GM19395 (cell line): ENCODE measurements around the gene CCNJL.
"Not testable (repeated sequence)": the region's sequence is repeated elsewhere in the genome, so short reads cannot be mapped to it uniquely, and the experiment has no call there.

Experiments
- ATAC-seq: cut with Tn5 transposase; IDR thresholded peaks from one replicate; pipeline ENCODE4 v1.9.1; 2021; ENCODE audit warnings: mild to moderate bottlenecking, moderate library complexity; ENCODE audit not compliant: unreplicated experiment

The CCNJL gene, protein sequence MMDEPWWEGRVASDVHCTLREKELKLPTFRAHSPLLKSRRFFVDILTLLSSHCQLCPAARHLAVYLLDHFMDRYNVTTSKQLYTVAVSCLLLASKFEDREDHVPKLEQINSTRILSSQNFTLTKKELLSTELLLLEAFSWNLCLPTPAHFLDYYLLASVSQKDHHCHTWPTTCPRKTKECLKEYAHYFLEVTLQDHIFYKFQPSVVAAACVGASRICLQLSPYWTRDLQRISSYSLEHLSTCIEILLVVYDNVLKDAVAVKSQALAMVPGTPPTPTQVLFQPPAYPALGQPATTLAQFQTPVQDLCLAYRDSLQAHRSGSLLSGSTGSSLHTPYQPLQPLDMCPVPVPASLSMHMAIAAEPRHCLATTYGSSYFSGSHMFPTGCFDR

GRCh38 chr5:160312134-160312959 lies at the start of gene CCNJL:
CCNJL (minus strand) TSS chr5:160312564; CDS start chr5:160311923, 641 bp downstream.
- peak; percentile 71 for ATAC-seq

DNA sequence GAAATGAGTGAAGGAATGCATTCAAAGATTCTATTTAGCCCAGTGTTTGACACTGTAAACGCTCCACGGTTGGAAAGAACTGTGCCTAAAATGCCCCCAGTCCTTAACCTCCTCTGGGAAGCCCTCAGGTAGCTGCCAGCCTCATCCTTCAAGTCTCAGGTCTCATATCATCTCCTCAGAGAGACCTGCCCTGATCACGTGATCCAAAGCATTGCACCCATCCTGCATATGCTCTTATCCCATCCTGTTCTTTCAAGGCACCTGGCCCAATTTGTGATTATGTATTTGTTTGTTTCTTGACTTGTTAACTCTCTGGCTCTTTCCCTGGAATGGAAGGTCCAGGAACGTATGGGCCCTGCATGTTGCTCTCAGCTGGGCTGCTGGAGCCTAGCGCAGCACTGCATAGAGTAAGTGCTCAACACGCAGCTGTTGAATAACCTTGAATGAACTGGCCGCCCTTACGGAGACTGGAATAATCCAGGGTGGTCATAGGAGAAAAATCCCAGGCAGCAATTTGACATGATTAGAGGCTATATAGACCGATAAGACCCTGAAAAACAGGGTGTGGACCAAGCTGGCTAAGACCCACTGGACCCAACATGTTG lies 49.4 kb upstream of the CCNJL start:
- no peak for ATAC-seq

DNA sequence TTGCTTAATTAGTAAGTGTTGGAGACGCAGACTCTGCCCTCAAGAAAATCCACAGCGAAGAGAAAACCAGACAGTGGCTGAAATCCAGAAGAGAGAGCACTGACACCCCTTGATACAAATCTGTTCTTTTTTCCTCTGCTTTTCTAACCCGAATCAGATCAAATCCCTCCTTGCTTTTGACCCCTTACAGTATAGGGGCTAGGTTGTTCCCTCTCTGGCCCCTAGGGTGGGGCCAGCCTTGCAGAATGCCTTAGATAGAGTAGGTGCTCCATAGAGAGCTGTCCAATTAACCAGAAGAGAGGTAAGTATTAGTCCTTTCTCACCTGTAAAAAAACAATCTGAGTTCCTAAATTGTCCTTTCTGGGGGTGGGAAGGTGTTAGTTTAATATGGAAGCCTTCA lies 47.9 kb upstream of the CCNJL start:
- no peak for ATAC-seq

- ATAC-seq = no peak
Measured at GRCh38 chr5:160359816-160360215, 47.5 kb upstream of the CCNJL start.

DNA sequence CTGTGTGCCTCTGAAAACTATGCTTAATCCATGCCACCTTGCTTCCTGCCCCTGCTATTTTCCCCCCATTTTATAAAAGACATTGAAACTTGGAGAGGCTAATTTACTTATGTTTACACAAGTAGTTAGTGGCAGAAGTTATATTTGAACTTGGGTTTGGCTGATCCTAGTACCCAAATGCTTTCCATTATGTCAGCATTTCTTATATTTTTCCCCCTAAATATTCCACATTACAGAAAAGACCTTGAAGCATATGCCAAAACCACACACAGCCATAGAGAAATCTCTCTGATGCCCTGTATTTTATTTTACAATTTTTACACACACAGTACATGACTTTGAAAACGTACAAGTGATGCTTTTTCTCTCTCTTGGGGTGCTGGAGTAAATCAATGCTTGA lies 46.9 kb upstream of the CCNJL start:
- no peak for ATAC-seq

- ATAC-seq = no peak
Measured at GRCh38 chr5:160357861-160358411, 45.6 kb upstream of the CCNJL start.

- no peak for ATAC-seq
Measured at GRCh38 chr5:160357394-160357793, 45.0 kb upstream of the CCNJL start.

- ATAC-seq = no peak
Measured at GRCh38 chr5:160356550-160357347, 44.4 kb upstream of the CCNJL start.

DNA sequence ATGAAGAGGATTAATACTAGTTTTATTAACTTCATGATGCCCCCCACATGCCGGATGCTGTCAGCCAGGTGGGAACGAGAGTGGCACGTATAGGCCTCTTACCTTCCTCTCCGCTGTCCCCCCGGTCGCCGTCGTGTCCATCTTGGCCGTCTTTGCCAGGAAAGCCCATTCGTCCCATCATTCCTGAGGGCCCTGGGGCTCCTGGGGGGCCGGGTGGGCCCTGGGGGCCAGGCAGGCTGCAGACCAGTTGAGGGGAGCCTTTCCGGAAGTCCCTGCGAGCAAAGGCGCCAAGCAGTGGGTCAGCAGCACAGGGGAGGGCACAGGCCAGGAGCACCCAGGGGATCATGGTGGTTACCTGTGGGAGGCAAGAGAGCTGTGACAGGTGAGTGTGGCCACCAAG lies 42.3 kb upstream of the CCNJL start:
- ATAC-seq = no peak

- no peak for ATAC-seq
Measured at GRCh38 chr5:160353379-160353778, 41.0 kb upstream of the CCNJL start.

- ATAC-seq = no peak
Measured at GRCh38 chr5:160352308-160352707, 39.9 kb upstream of the CCNJL start.

- ATAC-seq = no peak
Measured at GRCh38 chr5:160349935-160350303, 37.6 kb upstream of the CCNJL start.

GRCh38 chr5:160349249-160349934 lies 37.0 kb upstream of the CCNJL start:
- no peak for ATAC-seq

- ATAC-seq = no peak
Measured at GRCh38 chr5:160348080-160348479, 35.7 kb upstream of the CCNJL start.

DNA sequence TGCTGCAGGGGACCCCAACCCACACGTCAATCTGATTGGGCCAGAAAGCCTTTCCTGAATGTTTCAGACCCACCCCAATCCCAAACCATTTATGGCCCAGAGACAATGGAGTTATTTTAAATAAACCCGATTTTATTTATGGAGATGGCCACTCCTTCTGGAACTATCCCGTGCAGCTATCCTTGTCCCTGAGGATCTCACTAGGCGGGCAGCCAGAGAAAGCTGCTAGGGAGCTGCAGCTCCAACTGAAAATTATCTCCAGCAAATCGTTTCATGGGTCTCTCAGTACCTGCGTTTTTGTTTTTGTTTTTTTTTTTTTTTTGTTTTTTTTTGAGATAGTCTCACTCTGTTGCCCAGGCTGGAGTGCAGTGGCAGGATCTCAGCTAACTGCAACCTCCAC lies 35.1 kb upstream of the CCNJL start:
- no peak for ATAC-seq

- no peak for ATAC-seq
Measured at GRCh38 chr5:160342413-160342941, 30.1 kb upstream of the CCNJL start.

GRCh38 chr5:160341309-160341870 lies 29.0 kb upstream of the CCNJL start:
- no peak for ATAC-seq

- not testable (repeated sequence) for ATAC-seq
Measured at GRCh38 chr5:160340513-160340912, 28.1 kb upstream of the CCNJL start.

- ATAC-seq = no peak
Measured at GRCh38 chr5:160339406-160340130, 27.2 kb upstream of the CCNJL start.
